Naive B cell (primary cell): ENCODE data around the gene MAST4. TPM values are rescaled to one million over a fixed set of nuclear protein-coding genes. Genes with fewer than 3 reads are reported as not detected.

Experiments
- ATAC-seq, 2 donors: fragments of 150-1000 bp; cut with Tn5 transposase; 2 replicates each; pipeline ENCODE4 v1.10.0; 2021; ENCODE audit warnings: low read depth in 2 of 2, mild to moderate bottlenecking in 2 of 2, moderate library complexity in 2 of 2
- DNase-seq: peaks from one replicate; pipeline ENCODE4 v3.0.0; 2022
- H3K27ac Mint-ChIP-seq, 6 donors: one replicate each; pipeline ENCODE4 v1.8.0; 2020 to 2022; ENCODE audit warnings: mild to moderate bottlenecking in 6 of 6, mixed read lengths in 6 of 6, moderate library complexity in 5 of 6, inconsistent platforms in 2 of 6
- H3K27me3 Mint-ChIP-seq, 3 donors: one replicate each; pipeline ENCODE4 v1.8.0; 2021 to 2022; ENCODE audit warnings: mixed read lengths in 3 of 3, mild to moderate bottlenecking in 1 of 3
- H3K36me3 Mint-ChIP-seq, 2 donors: one replicate each; pipeline ENCODE4 v1.8.0; 2020 to 2022; ENCODE audit warnings: mixed read lengths in 2 of 2, inconsistent platforms in 1 of 2, mild to moderate bottlenecking in 1 of 2
- H3K4me1 Mint-ChIP-seq, 3 donors: one replicate each; pipeline ENCODE4 v1.8.0; 2020 to 2022; ENCODE audit warnings: mixed read lengths in 3 of 3, inconsistent platforms in 1 of 3, mild to moderate bottlenecking in 1 of 3, moderate library complexity in 1 of 3
- H3K4me3 Mint-ChIP-seq, 8 donors: one replicate each; pipeline ENCODE4 v1.8.0; 2020 to 2022; ENCODE audit warnings: mild to moderate bottlenecking in 8 of 8, mixed read lengths in 8 of 8, moderate library complexity in 8 of 8, inconsistent platforms in 2 of 8
- H3K9me3 Mint-ChIP-seq, 7 donors: one replicate each; pipeline ENCODE4 v1.8.0; 2020 to 2022; ENCODE audit warnings: mixed read lengths in 7 of 7, mild to moderate bottlenecking in 5 of 7, inconsistent platforms in 2 of 7, moderate library complexity in 1 of 7
- polyA plus RNA-seq, 6 donors: library from polyadenylated mRNA; unstranded; fragments of 300-500 nt; fragmentation: Illumina TruSeq; gene quantifications; one replicate each; pipeline ENCODE4 v1.2.3, GENCODE V29; 2021; ENCODE audit warnings: low read depth in 6 of 6

MAST4 gene
- polyA plus RNA-seq, 6 donors from 2014 or later, result 0.17 to 2.3 (median 1.3) TPM

GRCh38 chr5:67031692-67032091 lies 435.5 kb downstream of the MAST4 start:
- DNase-seq (no peak), ATAC-seq (no peak)
- H3K4me1 Mint-ChIP-seq, result peaks cover 0 to 10% (median 10%) of the 10 kb centered on the region in 3 donors
- H3K27ac Mint-ChIP-seq, result no peak overlapping the region
- no peaks in the 10 kb centered on the region for H3K36me3 Mint-ChIP-seq
- no peak overlapping the region for H3K4me3 Mint-ChIP-seq
- H3K27me3 Mint-ChIP-seq, result no peaks in the 10 kb centered on the region
- no peaks in the 10 kb centered on the region for H3K9me3 Mint-ChIP-seq

GRCh38 chr5:67032921-67033664 lies 436.9 kb downstream of the MAST4 start:
- Mint-ChIP-seq H3K9me3 (no peaks in the 10 kb centered on the region), H3K27me3 (no peaks in the 10 kb centered on the region), H3K4me3 (peak overlapping the region in 2 of 8 donors; percentile 36 to 40), H3K27ac (peak overlapping the region in 4 of 6 donors; percentile 51 to 92 (median 80)), H3K4me1 (peaks cover 0 to 10% (median 10%) of the 10 kb centered on the region in 3 donors), H3K36me3 (no peaks in the 10 kb centered on the region)
- peak; percentile 38 to 77 for ATAC-seq
- peak; percentile 13 for DNase-seq

GRCh38 chr5:67033880-67034651 lies 437.9 kb downstream of the MAST4 start:
- Mint-ChIP-seq H3K9me3 (no peaks in the 10 kb centered on the region), H3K4me1 (peaks cover 0 to 10% (median 10%) of the 10 kb centered on the region in 3 donors), H3K27me3 (no peaks in the 10 kb centered on the region), H3K36me3 (no peaks in the 10 kb centered on the region), H3K27ac (no peak overlapping the region), H3K4me3 (no peak overlapping the region)
- no peak for ATAC-seq
- no peak for DNase-seq

GRCh38 chr5:67035098-67035740 lies 439.0 kb downstream of the MAST4 start:
- Mint-ChIP-seq H3K4me3 (no peak overlapping the region), H3K9me3 (no peaks in the 10 kb centered on the region), H3K4me1 (peaks cover 0 to 10% (median 10%) of the 10 kb centered on the region in 3 donors), H3K27me3 (no peaks in the 10 kb centered on the region), H3K36me3 (no peaks in the 10 kb centered on the region), H3K27ac (no peak overlapping the region)
- DNase-seq, result no peak
- no peak for ATAC-seq

- Mint-ChIP-seq H3K4me1 (peaks cover 0 to 10% (median 10%) of the 10 kb centered on the region in 3 donors), H3K27ac (no peak overlapping the region), H3K9me3 (no peaks in the 10 kb centered on the region), H3K36me3 (no peaks in the 10 kb centered on the region), H3K27me3 (peaks cover 0 to 2% (median 0%) of the 10 kb centered on the region in 3 donors), H3K4me3 (no peak overlapping the region)
- ATAC-seq, result no peak
- DNase-seq, result no peak
Measured at GRCh38 chr5:67037171-67037570, 441.0 kb downstream of the MAST4 start.

- H3K4me3 Mint-ChIP-seq, result peak overlapping the region in 1 of 8 donors; percentile 7
- no peaks in the 10 kb centered on the region for H3K9me3 Mint-ChIP-seq
- DNase-seq (no peak), ATAC-seq (no peak)
- H3K36me3 Mint-ChIP-seq, result no peaks in the 10 kb centered on the region
- no peak overlapping the region for H3K27ac Mint-ChIP-seq
- H3K27me3 Mint-ChIP-seq, result peaks cover 0 to 9% (median 4%) of the 10 kb centered on the region in 3 donors
- H3K4me1 Mint-ChIP-seq, result no peaks in the 10 kb centered on the region
Measured at GRCh38 chr5:67038817-67039603, 442.8 kb downstream of the MAST4 start.

- Mint-ChIP-seq H3K9me3 (no peaks in the 10 kb centered on the region), H3K27ac (no peak overlapping the region), H3K27me3 (peaks cover 0 to 9% (median 4%) of the 10 kb centered on the region in 3 donors), H3K4me1 (no peaks in the 10 kb centered on the region), H3K36me3 (no peaks in the 10 kb centered on the region), H3K4me3 (no peak overlapping the region)
- ATAC-seq (no peak), DNase-seq (no peak)
Measured at GRCh38 chr5:67042176-67043003, 446.2 kb downstream of the MAST4 start.

GRCh38 chr5:67043796-67044511 lies 447.8 kb downstream of the MAST4 start:
- Mint-ChIP-seq H3K9me3 (no peaks in the 10 kb centered on the region), H3K4me1 (no peaks in the 10 kb centered on the region), H3K36me3 (no peaks in the 10 kb centered on the region), H3K27me3 (peaks cover 0 to 9% (median 4%) of the 10 kb centered on the region in 3 donors), H3K4me3 (no peak overlapping the region), H3K27ac (no peak overlapping the region)
- DNase-seq, result no peak
- ATAC-seq, result no peak

- no peak for DNase-seq
- H3K27ac Mint-ChIP-seq, result no peak overlapping the region
- no peaks in the 10 kb centered on the region for H3K36me3 Mint-ChIP-seq
- ATAC-seq, result no peak
- no peaks in the 10 kb centered on the region for H3K9me3 Mint-ChIP-seq
- H3K4me1 Mint-ChIP-seq, result peaks cover 0 to 13% (median 6%) of the 10 kb centered on the region in 3 donors
- H3K4me3 Mint-ChIP-seq, result no peak overlapping the region
- H3K27me3 Mint-ChIP-seq, result peaks cover 0 to 9% (median 4%) of the 10 kb centered on the region in 3 donors
Measured at GRCh38 chr5:67045816-67046740, 449.9 kb downstream of the MAST4 start.

- no peaks in the 10 kb centered on the region for H3K9me3 Mint-ChIP-seq
- DNase-seq, result no peak
- peak overlapping the region in 2 of 6 donors; percentile 9 to 23 for H3K27ac Mint-ChIP-seq
- H3K4me1 Mint-ChIP-seq, result peaks cover 0 to 13% (median 6%) of the 10 kb centered on the region in 3 donors
- H3K4me3 Mint-ChIP-seq, result no peak overlapping the region
- peaks cover 0 to 7% (median 4%) of the 10 kb centered on the region in 3 donors for H3K27me3 Mint-ChIP-seq
- H3K36me3 Mint-ChIP-seq, result no peaks in the 10 kb centered on the region
- no peak for ATAC-seq
Measured at GRCh38 chr5:67047160-67047559, 451.0 kb downstream of the MAST4 start.

GRCh38 chr5:67047616-67048015 lies 451.4 kb downstream of the MAST4 start:
- no peak for ATAC-seq
- Mint-ChIP-seq H3K4me1 (peaks cover 0 to 13% (median 6%) of the 10 kb centered on the region in 3 donors), H3K27me3 (peaks cover 0 to 3% (median 3%) of the 10 kb centered on the region in 3 donors), H3K4me3 (no peak overlapping the region), H3K27ac (peak overlapping the region in 1 of 6 donors; percentile 23), H3K36me3 (no peaks in the 10 kb centered on the region), H3K9me3 (no peaks in the 10 kb centered on the region)
- no peak for DNase-seq
